CD1c-positive myeloid dendritic cell (primary cell): ENCODE measurements around the gene NCL.
"Not testable (repeated sequence)": the region's sequence is repeated elsewhere in the genome, so short reads cannot be mapped to it uniquely, and the experiment has no call there.

Experiments used
- DNase-seq: peaks from one replicate; pipeline ENCODE4 v3.0.0-alpha.2; 2016; ENCODE audit errors: extremely low spot score

Gene NCL

DNA sequence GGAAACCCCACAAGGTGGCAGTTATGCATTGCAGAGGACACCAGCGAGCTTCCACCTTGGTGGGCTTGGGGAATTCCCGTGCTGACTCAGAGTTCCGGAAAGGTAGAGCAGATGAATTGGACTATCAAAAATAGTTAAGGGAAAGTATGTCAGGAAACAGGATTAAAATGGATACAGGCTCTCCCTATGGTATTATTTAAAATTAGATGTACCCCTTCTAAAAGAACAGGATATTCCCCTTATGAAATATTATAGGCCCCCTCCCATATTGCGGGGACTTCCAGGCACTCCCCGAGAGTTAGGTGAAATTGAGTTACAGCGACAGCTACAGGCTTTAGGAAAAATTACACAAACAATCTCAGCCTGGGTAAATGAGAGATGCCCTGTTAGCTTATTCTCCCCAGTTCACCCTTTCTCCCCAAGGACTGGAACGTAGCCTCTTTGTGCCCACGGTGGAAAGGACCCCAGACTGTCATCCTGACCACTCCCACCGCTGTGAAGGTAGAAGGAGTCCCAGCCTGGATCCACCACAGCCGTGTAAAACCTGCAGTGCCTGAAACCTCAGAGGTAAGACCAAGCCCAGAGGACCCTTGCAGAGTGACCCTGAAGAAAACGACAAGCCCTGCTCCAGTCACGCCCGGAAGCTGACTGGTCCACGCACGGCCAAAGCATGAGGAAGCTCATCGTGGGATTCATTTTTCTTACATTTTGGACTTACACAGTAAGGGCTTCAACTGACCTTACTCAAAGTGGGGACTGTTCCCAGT lies 58.5 kb downstream of the NCL start:
- DNase-seq: not testable (repeated sequence)

GRCh38 chr2:231404183-231404578 lies 60.1 kb downstream of the NCL start:
- not testable (repeated sequence) for DNase-seq
